ENCODE results near the gene ITPR1. TPM values are rescaled to one million over a fixed set of nuclear protein-coding genes. Genes with fewer than 3 reads are reported as not detected.

Gene ITPR1
- total RNA-seq, 1 donor from 2014 or later: 6.7 TPM

- Histone ChIP-seq H3K27me3 (ENCODE audit: insufficient read depth, low read length) (no peaks in the 10 kb centered on the region), H3K4me2 (ENCODE audit: low read length) (peak overlapping the region; percentile 40), H3K4me1 (ENCODE audit: insufficient read depth, low read length) (peaks cover 5% of the 10 kb centered on the region), H3K9me3 (ENCODE audit: insufficient read depth, low read depth, low read length) (no peaks in the 10 kb centered on the region), H3K36me3 (ENCODE audit: insufficient read depth, low read length) (no peaks in the 10 kb centered on the region), H3K4me3 (ENCODE audit: insufficient read depth, low read depth, low read length) (no peak overlapping the region), H3K27ac (ENCODE audit: low read depth, low read length) (peak overlapping the region; percentile 74), H2AFZ (ENCODE audit: low read depth, low read length) (no peak overlapping the region), H4K20me1 (ENCODE audit: insufficient read depth, low read length) (no peaks in the 10 kb centered on the region), H3K9ac (ENCODE audit: low read length) (peak overlapping the region; percentile 48), H3K79me2 (ENCODE audit: insufficient read depth, low read length) (no peaks in the 10 kb centered on the region)
- Mint-ChIP-seq H3K27me3 (ENCODE audit: low read depth, unreplicated experiment) (peaks cover under 1% of the 10 kb centered on the region), H3K27ac (ENCODE audit: unreplicated experiment) (no peak overlapping the region), H3K4me1 (ENCODE audit: low read depth, unreplicated experiment) (no peaks in the 10 kb centered on the region), H3K36me3 (ENCODE audit: low read depth, unreplicated experiment) (peaks cover 3% of the 10 kb centered on the region), H3K4me3 (ENCODE audit: unreplicated experiment) (no peak overlapping the region), H3K9me3 (ENCODE audit: unreplicated experiment) (no peaks in the 10 kb centered on the region)
- FAIRE-seq: no peak
- DNase-seq (ENCODE audit: low read depth): no peak
- TF ChIP-seq CTCF (IDR thresholded peaks at IDR 0.05; ENCODE audit: insufficient read depth, low read depth, low read length) (no peak), EZH2 (IDR thresholded peaks at IDR 0.05; ENCODE audit: insufficient read depth, low read length) (no peak)
Observed at GRCh38 chr3:4665197-4665596, 172.0 kb downstream of the ITPR1 start.

GRCh38 chr3:4666071-4666470, 172.9 kb downstream of the ITPR1 start:
- DNase-seq (ENCODE audit: low read depth) (no peak), FAIRE-seq (no peak)
- H3K27me3 Mint-ChIP-seq (ENCODE audit: low read depth, unreplicated experiment): peaks cover 5% of the 10 kb centered on the region

More at GRCh38 chr3:4666071-4666470, 172.9 kb downstream of the ITPR1 start:
- H3K4me3 Mint-ChIP-seq (ENCODE audit: unreplicated experiment): no peak overlapping the region
- Histone ChIP-seq H4K20me1 (ENCODE audit: insufficient read depth, low read length) (no peaks in the 10 kb centered on the region), H3K9ac (ENCODE audit: low read length) (peak overlapping the region; percentile 17), H3K79me2 (ENCODE audit: insufficient read depth, low read length) (no peaks in the 10 kb centered on the region), H3K9me3 (ENCODE audit: insufficient read depth, low read depth, low read length) (no peaks in the 10 kb centered on the region), H3K4me2 (ENCODE audit: low read length) (peak overlapping the region; percentile 14), H3K27ac (ENCODE audit: low read depth, low read length) (peak overlapping the region; percentile 60), H3K4me1 (ENCODE audit: insufficient read depth, low read length) (peaks cover 5% of the 10 kb centered on the region), H3K36me3 (ENCODE audit: insufficient read depth, low read length) (no peaks in the 10 kb centered on the region), H2AFZ (ENCODE audit: low read depth, low read length) (no peak overlapping the region), H3K27me3 (ENCODE audit: insufficient read depth, low read length) (no peaks in the 10 kb centered on the region), H3K4me3 (ENCODE audit: insufficient read depth, low read depth, low read length) (no peak overlapping the region)
- H3K36me3 Mint-ChIP-seq (ENCODE audit: low read depth, unreplicated experiment): peaks cover 3% of the 10 kb centered on the region
- TF ChIP-seq CTCF (IDR thresholded peaks at IDR 0.05; ENCODE audit: insufficient read depth, low read depth, low read length) (no peak), EZH2 (IDR thresholded peaks at IDR 0.05; ENCODE audit: insufficient read depth, low read length) (no peak)
- no peak overlapping the region for H3K27ac Mint-ChIP-seq (ENCODE audit: unreplicated experiment)
- H3K9me3 Mint-ChIP-seq (ENCODE audit: unreplicated experiment): no peaks in the 10 kb centered on the region
- H3K4me1 Mint-ChIP-seq (ENCODE audit: low read depth, unreplicated experiment): no peaks in the 10 kb centered on the region
